MM.1S (cell line): Measurements from ENCODE around the gene SETD1A.

Experiments
- CTCF ChIP-seq: fragments of 300-600 bp; sonication (generic); IDR thresholded peaks from 2 replicates; pipeline ENCODE4 v1.5.1; 2016; ENCODE audit warnings: antibody characterized with exemption, low read length, mixed read lengths
- EZH2 ChIP-seq: fragments of 300-600 bp; sonication (generic); optimal IDR thresholded peaks from 2 replicates; pipeline ENCODE3; 2017; ENCODE audit warnings: low read depth, mild to moderate bottlenecking, antibody characterized with exemption, low read length, mixed read lengths
- EZH2phosphoT487 ChIP-seq: fragments of 300-600 bp; sonication (generic); IDR thresholded peaks from 2 replicates; pipeline ENCODE4 v1.6.1; 2018; ENCODE audit warnings: antibody characterized with exemption, low read length

DNA sequence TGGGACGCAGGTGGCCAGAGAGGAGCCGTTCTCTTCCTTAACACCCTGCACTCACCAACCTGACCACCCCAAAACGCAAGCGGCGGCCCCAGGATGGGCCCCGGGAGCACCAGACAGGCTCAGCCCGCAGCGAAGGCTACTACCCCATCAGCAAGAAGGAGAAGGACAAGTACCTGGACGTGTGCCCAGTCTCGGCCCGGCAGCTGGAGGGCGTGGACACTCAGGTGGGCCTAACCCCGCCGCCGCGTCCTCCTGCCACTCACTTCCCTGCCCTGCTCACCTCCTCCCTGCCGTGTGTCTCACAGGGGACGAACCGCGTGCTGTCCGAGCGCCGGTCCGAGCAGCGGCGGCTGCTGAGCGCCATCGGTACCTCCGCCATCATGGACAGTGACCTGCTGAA is 22.9 kb downstream of the SETD1A start:
- no peak for TF ChIP-seq CTCF
- no peak for TF ChIP-seq EZH2
- no peak for TF ChIP-seq EZH2phosphoT487
